GM23338 (cell line): ENCODE measurements around the gene GRIK4. TPM values are rescaled to one million over a fixed set of nuclear protein-coding genes. Genes with fewer than 3 reads are reported as not detected.
A peak's percentile ranks its signal among the peaks of the same experiment; 100 is the strongest.

Source experiments
- ATAC-seq: fragments of 200-7000 bp; cut with Tn5 transposase; 3 replicates; pipeline ENCODE4 v1.9.1; 2020
- DNase-seq: peaks from one replicate; pipeline ENCODE4 v3.0.0-alpha.2; 2015; ENCODE audit warnings: low spot score
- H2AFZ ChIP-seq: fragments of 200-600 bp; sonication (generic); 2 replicates; pipeline ENCODE4 v1.8.0; 2016; ENCODE audit warnings: antibody characterized with exemption, mild to moderate bottlenecking, moderate library complexity
- H3F3A ChIP-seq: fragments of 200-600 bp; sonication (generic); replicated peaks from 2 replicates; pipeline ENCODE4 v1.8.0; 2017; ENCODE audit warnings: antibody characterized with exemption, mixed run types, low read depth
- H3K27ac ChIP-seq: fragments of 200-600 bp; sonication (generic); 2 replicates; pipeline ENCODE4 v1.6.1; 2016; ENCODE audit warnings: low read depth
- H3K27me3 ChIP-seq: fragments of 200-600 bp; sonication (generic); 2 replicates; pipeline ENCODE4 v1.8.0; 2016; ENCODE audit warnings: mild to moderate bottlenecking, mixed run types, moderate library complexity; ENCODE audit not compliant: insufficient read depth
- H3K36me3 ChIP-seq: fragments of 200-600 bp; sonication (generic); 2 replicates; pipeline ENCODE4 v1.8.0; 2016; ENCODE audit warnings: mild to moderate bottlenecking; ENCODE audit not compliant: insufficient read depth
- H3K4me1 ChIP-seq: fragments of 200-600 bp; sonication (generic); 2 replicates; pipeline ENCODE4 v1.8.0; 2016; ENCODE audit warnings: mild to moderate bottlenecking, moderate library complexity; ENCODE audit not compliant: insufficient read depth
- H3K4me2 ChIP-seq: fragments of 200-600 bp; sonication (generic); 2 replicates; pipeline ENCODE4 v1.7.1; 2017; ENCODE audit warnings: mixed run types
- H3K4me3 ChIP-seq: fragments of 200-600 bp; sonication (generic); 2 replicates; pipeline ENCODE4 v1.6.1; 2016; ENCODE audit warnings: mixed run types
- H3K79me2 ChIP-seq: fragments of 200-600 bp; sonication (generic); replicated peaks from 2 replicates; pipeline ENCODE4 v1.8.0; 2017; ENCODE audit warnings: mild to moderate bottlenecking; ENCODE audit not compliant: insufficient read depth
- H3K9me2 ChIP-seq: fragments of 200-600 bp; sonication (generic); 2 replicates; pipeline ENCODE4 v1.8.0; 2017; ENCODE audit not compliant: insufficient read depth
- H4K20me1 ChIP-seq: fragments of 200-600 bp; sonication (generic); replicated peaks from 2 replicates; pipeline ENCODE4 v1.8.0; 2017; ENCODE audit warnings: mild to moderate bottlenecking; ENCODE audit not compliant: insufficient read depth
- H3K27ac Mint-ChIP-seq: 2 replicates; pipeline ENCODE4 v1.8.0; 2020; ENCODE audit warnings: inconsistent platforms, mild to moderate bottlenecking, moderate library complexity, mixed read lengths
- H3K27me3 Mint-ChIP-seq: 3 replicates; pipeline ENCODE4 v1.8.0; 2022; ENCODE audit warnings: low read depth, mild to moderate bottlenecking, moderate library complexity, mixed read lengths, inconsistent platforms; ENCODE audit not compliant: insufficient read depth, poor library complexity
- H3K36me3 Mint-ChIP-seq: 3 replicates; pipeline ENCODE4 v1.8.0; 2021; ENCODE audit warnings: low read depth, mild to moderate bottlenecking, inconsistent platforms, moderate library complexity, mixed read lengths
- H3K4me1 Mint-ChIP-seq: 3 replicates; pipeline ENCODE4 v1.8.0; 2020; ENCODE audit warnings: mild to moderate bottlenecking, inconsistent platforms, mixed read lengths
- H3K4me3 Mint-ChIP-seq: 3 replicates; pipeline ENCODE4 v1.8.0; 2021; ENCODE audit warnings: moderate library complexity, mild to moderate bottlenecking, inconsistent platforms, mixed read lengths
- H3K9me3 Mint-ChIP-seq: 3 replicates; pipeline ENCODE4 v1.8.0; 2020; ENCODE audit warnings: moderate library complexity, mild to moderate bottlenecking, inconsistent platforms, mixed read lengths
- CREB1 ChIP-seq: fragments of 250-450 bp; sonication (Bioruptor Pico); IDR thresholded peaks from 2 replicates; pipeline ENCODE4 v1.5.0; 2020; ENCODE audit warnings: low read depth, mild to moderate bottlenecking, moderate library complexity
- CTCF ChIP-seq, 2 experiments: fragments of 200-600 bp in 1 of 2; sonication (generic) in 1 of 2; conservative IDR thresholded peaks; 2 replicates each; pipeline versions ENCODE4 v1.5.1 to v1.6.1; 2016 to 2017; ENCODE audit warnings: antibody characterized with exemption in 2 of 2, low read depth in 2 of 2, mild to moderate bottlenecking in 2 of 2, moderate library complexity in 1 of 2
- ETS1 ChIP-seq: IDR thresholded peaks from 2 replicates; pipeline ENCODE4 v1.6.1; 2016; ENCODE audit warnings: antibody characterized with exemption
- EZH2 ChIP-seq: fragments of 200-600 bp; sonication (generic); IDR thresholded peaks from one replicate; pipeline ENCODE4 v1.8.0; 2017; ENCODE audit warnings: antibody characterized with exemption, mild to moderate bottlenecking, low read depth; ENCODE audit not compliant: unreplicated experiment
- EZH2phosphoT487 ChIP-seq: fragments of 200-600 bp; sonication (generic); IDR thresholded peaks from one replicate; pipeline ENCODE4 v1.8.1; 2018; ENCODE audit warnings: antibody characterized with exemption; ENCODE audit not compliant: unreplicated experiment
- JUNB ChIP-seq: IDR thresholded peaks from one replicate; pipeline ENCODE4 v1.6.1; 2016; ENCODE audit warnings: antibody characterized with exemption; ENCODE audit not compliant: unreplicated experiment
- NANOG ChIP-seq: IDR thresholded peaks from 2 replicates; pipeline ENCODE4 v1.6.1; 2016; ENCODE audit warnings: antibody characterized with exemption, borderline replicate concordance
- POLR2AphosphoS5 ChIP-seq: IDR thresholded peaks from 2 replicates; pipeline ENCODE4 v1.6.1; 2016; ENCODE audit warnings: antibody characterized with exemption, low read depth
- STAT1 ChIP-seq: IDR thresholded peaks from one replicate; pipeline ENCODE4 v1.6.1; 2016; ENCODE audit warnings: antibody characterized with exemption; ENCODE audit not compliant: unreplicated experiment
- ZNF114 ChIP-seq: fragments of 250-450 bp; sonication (Bioruptor Pico); IDR thresholded peaks from 2 replicates; pipeline ENCODE4 v1.5.0; 2020; ENCODE audit warnings: mild to moderate bottlenecking, moderate library complexity
- ZNF331 ChIP-seq: fragments of 250-450 bp; sonication (Bioruptor Pico); IDR thresholded peaks from 2 replicates; pipeline ENCODE4 v1.5.0; 2020; ENCODE audit warnings: low read depth, mild to moderate bottlenecking, moderate library complexity
- polyA plus RNA-seq: library from polyadenylated mRNA; unstranded; fragments of >200 nt; fragmentation: Nextera tagmentation; extraction: Ambion mirVana; gene quantifications from 2 replicates; pipeline ENCODE4 v1.2.1, GENCODE V29; 2016
- total RNA-seq: library from RNA; depleted of rRNA; stranded (reverse); fragments of >200 nt; shearing (Covaris generic); gene quantifications from 2 replicates; pipeline ENCODE4 v1.2.3, GENCODE V29; 2014
- TF ChIP-seq, protein P1 (sequence below): IDR thresholded peaks from one replicate; pipeline ENCODE4 v1.6.1; 2018; ENCODE audit warnings: antibody characterized with exemption; ENCODE audit not compliant: unreplicated experiment

The GRIK4 gene
- total and polyA plus RNA-seq, 2 experiments from 2014 or later: 0.63 to 2.2 TPM

DNA sequence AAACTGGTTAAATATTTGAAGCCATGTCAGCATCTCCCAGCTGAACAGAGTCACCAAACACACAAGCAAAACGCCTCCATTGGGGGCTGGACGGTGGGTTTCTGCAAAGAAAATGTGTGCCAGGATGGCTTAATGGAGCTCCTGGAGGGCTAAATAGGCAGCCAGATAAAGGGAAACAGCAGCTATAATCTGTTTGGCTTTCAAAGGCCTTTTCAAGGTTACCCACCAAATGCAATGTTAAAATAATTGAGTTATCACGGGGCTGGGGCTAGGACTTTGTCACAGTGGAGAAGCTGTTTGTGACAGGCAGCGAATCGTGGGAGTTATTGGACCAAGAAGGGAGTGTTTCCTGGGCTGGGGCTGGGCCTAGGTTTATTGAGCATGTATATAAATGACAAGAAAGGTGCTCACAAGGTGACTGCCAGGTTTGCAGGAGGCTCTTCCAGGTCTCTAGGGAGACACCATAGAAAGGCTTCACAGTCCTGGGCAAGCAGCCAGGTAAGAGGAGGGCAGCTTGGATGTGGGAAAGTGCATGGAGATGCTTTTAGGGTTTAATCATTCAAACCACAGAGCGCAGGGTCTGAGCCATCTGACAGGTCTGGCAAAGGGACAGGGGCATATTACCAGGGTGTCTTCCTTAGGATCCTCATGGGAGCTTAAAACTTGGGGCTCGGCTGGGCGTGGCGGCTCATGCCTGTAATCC lies 28.3 kb downstream of the GRIK4 start (continued):
- no peak for TF ChIP-seq JUNB
- TF ChIP-seq POLR2AphosphoS5: no peak
- TF ChIP-seq NANOG: no peak
- TF ChIP-seq ZNF331: no peak
- TF ChIP-seq ZNF114 (CRISPR knock-in tag): no peak
- no peak for TF ChIP-seq ETS1
- no peak for TF ChIP-seq EZH2
- TF ChIP-seq CTCF (conservative IDR thresholded peaks at IDR 0.05; ENCODE audit: low read depth in 2 of 2): no peak
- no peak for TF ChIP-seq CREB1 (CRISPR knock-in tag)
- TF ChIP-seq STAT1: no peak
- TF ChIP-seq, protein P1, sequence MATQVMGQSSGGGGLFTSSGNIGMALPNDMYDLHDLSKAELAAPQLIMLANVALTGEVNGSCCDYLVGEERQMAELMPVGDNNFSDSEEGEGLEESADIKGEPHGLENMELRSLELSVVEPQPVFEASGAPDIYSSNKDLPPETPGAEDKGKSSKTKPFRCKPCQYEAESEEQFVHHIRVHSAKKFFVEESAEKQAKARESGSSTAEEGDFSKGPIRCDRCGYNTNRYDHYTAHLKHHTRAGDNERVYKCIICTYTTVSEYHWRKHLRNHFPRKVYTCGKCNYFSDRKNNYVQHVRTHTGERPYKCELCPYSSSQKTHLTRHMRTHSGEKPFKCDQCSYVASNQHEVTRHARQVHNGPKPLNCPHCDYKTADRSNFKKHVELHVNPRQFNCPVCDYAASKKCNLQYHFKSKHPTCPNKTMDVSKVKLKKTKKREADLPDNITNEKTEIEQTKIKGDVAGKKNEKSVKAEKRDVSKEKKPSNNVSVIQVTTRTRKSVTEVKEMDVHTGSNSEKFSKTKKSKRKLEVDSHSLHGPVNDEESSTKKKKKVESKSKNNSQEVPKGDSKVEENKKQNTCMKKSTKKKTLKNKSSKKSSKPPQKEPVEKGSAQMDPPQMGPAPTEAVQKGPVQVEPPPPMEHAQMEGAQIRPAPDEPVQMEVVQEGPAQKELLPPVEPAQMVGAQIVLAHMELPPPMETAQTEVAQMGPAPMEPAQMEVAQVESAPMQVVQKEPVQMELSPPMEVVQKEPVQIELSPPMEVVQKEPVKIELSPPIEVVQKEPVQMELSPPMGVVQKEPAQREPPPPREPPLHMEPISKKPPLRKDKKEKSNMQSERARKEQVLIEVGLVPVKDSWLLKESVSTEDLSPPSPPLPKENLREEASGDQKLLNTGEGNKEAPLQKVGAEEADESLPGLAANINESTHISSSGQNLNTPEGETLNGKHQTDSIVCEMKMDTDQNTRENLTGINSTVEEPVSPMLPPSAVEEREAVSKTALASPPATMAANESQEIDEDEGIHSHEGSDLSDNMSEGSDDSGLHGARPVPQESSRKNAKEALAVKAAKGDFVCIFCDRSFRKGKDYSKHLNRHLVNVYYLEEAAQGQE: no peak

- Mint-ChIP-seq H3K36me3 (no peaks in the 10 kb centered on the region), H3K27me3 (peaks cover 4% of the 10 kb centered on the region), H3K27ac (no peak overlapping the region), H3K4me1 (peaks cover 11% of the 10 kb centered on the region), H3K4me3 (no peak overlapping the region), H3K9me3 (no peaks in the 10 kb centered on the region; the same call in 2 of the 3 replicates)
- Histone ChIP-seq H3F3A (no peaks in the 10 kb centered on the region), H3K27me3 (no peaks in the 10 kb centered on the region), H2AFZ (no peak overlapping the region), H3K79me2 (no peaks in the 10 kb centered on the region), H3K4me1 (no peaks in the 10 kb centered on the region), H3K9me2 (no peaks in the 10 kb centered on the region), H3K4me3 (no peak overlapping the region), H3K27ac (no peak overlapping the region), H4K20me1 (no peaks in the 10 kb centered on the region), H3K4me2 (no peak overlapping the region), H3K36me3 (no peaks in the 10 kb centered on the region)
- DNase-seq (no peak), ATAC-seq (peak; percentile 43; the same call in 2 of the 3 replicates)
- TF ChIP-seq EZH2phosphoT487 (no peak), POLR2AphosphoS5 (no peak), CTCF (conservative IDR thresholded peaks at IDR 0.05; ENCODE audit: low read depth in 2 of 2) (no peak), NANOG (no peak)
- TF ChIP-seq, protein P1: no peak
Observed at GRCh38 chr11:120540744-120541465, 29.4 kb downstream of the GRIK4 start.
